Stimulated activated CD4-positive, alpha-beta T cell treated with anti-CD3 and anti-CD28 coated beads, Interleukin-15, amount 100 ng/mL, for 48 hours (primary cell): ENCODE results near the gene SETMAR.
"Not testable (repeated sequence)": the region's sequence is repeated elsewhere in the genome, so short reads cannot be mapped to it uniquely, and the experiment has no call there.

Experiments used
- DNase-seq, 2 donors: peaks; one replicate each; pipeline ENCODE4 v3.0.0-alpha.2; 2020; ENCODE audit warnings: low read depth in 2 of 2

Gene SETMAR

DNA sequence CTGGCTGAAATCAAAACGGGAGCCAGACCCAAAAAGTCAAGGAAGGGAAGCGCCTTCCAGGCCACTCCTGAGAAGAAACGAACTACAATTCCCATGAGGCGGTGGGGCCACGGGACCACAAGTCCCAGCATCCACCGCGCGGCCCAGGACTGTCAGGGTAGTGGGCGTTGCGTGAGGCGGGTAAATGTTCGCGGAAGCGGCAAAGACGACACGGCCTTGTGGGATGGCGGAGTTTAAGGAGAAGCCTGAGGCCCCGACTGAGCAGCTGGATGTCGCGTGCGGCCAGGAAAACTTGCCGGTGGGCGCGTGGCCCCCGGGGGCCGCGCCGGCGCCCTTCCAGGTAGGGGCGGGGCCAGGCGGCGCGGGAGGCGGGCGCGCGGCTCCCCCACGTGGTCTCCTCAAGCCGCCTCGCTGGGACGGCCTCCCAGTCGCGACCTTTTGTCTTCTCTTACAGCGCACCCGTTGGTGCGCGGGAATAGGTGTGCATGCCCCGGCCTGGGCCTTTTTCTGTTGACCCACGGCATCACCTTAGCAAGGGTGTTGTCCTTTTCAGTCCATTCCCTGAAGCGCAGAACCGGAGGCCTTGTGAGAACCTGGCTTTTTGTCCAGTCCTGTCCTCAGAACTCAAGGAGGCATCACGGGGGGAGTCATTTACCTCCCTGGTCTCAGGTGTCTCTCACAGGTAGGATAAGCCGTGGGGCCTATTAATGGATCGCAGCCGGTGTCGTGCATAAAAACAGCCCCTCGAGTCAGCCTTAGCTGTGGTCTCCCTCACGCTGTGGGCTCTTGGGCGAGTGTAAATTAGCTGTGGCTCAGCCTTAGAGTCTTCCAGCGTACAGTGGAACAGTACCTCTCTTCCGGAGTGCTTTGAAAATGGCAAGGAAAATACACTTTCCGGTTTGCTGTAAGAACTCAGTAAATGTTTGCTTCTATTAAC, at the start of gene SETMAR:
TSS of gene SETMAR (plus strand) at position 183 of the 937 bp plus-strand sequence. CDS start at position 185, 2 bp downstream.
- peak; percentile 76 to 77 for DNase-seq

DNA sequence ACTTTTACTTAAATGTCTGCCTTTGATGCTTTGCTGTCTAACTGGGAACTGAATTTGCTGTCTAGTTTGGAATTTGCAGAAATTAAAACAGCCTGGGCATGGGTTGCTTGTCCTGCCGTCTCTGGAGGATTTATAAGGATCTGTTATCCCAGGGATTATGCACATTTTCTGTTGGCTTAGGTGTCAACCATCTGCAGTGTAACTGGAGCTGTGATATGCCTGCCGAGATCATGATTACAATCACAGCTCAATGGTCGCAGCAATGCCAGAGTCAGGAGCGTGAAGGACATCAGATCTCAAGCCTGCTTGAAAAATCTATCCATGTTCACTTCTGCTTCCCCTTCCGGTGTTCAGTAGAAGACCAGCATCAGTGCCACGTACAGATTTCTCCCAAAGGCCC, 41.8 kb upstream of the SETMAR start:
- DNase-seq, result no peak

DNA sequence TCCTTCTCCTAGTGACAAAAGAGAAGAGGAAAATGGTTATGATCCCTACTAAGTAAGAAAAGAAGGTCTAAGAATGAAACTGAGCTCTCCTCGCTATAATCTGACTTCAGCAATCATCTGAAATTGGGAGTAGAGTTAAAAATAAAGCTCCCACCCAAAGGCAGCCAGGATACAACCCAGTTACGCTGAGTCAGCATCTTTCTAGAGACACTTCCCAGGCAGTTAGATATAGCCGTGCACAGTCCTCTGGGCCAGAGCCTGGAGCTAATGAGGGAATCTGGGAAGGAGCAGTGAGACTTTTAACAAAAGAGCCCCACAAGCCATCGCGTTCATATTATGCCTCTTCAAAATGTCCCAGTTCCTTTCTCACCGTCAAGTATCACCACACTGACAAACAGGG, 39.1 kb upstream of the SETMAR start:
- no peak for DNase-seq

DNA sequence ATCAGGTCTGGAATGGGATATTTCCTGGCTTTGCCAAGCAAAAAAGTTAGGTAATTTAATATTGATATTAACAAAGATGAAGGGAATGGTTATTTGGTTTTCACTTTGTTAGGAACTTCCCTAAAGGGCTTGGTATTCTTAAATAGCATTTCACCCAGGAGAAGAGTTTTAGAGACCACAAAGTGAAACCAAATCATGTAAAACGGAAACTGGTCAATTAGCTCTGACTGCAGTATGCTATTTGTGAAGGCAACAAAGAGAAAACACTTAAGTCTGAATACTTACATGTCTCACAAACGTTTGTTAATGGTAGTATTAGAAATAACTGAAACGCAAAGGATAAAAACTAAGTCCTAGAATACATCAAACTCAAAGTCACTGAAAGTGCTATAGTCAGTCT, 32.4 kb upstream of the SETMAR start:
- DNase-seq, result no peak

DNA sequence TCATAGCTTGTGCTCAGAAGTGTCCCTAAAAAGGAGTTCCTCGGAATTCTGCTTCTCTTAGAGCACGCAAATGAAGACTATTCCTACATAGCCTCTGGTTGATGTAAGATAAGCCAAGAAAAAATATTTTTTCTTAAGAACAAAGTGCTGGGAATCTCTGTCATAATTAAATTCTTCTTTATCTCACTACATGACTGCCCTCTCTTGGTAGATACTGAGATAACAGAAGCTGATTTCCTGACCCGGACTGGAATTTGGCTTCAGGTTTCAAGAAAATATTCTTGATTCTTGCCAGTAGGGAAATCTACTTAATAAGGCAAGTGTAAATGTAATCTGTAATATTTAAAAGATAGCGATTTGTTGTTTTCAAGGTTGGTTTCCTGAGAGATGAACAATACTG, 31.3 kb upstream of the SETMAR start:
- DNase-seq, result no peak

DNA sequence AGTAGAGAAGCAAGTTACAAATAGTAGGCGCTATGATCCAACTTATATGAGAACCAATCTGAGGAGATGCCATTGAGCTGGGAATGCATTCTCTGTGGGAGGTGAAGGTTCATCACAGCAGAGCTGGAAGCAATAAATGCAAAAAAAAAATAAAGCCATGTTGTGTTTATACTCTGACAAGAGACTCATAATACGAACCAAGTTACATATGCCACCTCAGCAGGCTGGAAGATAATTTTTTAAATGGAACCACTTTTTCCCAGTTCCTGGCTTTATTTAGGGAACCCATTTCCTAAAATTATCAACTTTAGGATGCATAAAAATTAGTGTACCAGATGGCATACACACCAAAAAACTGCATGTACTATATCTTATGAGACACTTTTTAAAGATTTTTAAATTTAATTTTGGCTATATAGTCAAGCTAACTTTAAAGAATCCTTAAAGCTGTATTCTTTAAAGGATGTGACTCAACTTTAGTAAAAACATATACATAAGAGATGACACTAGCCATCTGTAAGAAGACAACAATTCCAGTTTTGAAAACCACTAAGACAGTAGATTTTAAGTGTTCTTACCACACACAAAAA, 23.6 kb upstream of the SETMAR start:
- no peak for DNase-seq

DNA sequence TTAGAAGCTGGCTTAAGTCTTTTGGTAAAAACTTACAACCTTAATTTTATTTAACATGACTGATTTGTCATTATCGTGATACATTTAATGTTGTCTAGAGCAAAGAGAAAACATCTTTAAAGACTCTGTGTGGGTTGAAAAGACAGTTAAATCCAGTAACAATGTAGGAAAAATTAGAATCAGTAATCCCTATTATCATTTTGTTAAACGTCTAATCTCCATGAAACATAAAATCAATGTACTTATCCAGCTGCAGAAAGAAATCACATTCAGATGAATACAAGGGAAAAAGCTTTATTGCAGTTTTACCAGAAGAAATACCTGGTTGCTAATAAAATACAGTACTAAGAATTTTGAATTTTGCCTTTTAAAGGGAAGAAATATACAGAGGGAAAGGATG, 21.2 kb upstream of the SETMAR start:
- no peak for DNase-seq

DNA sequence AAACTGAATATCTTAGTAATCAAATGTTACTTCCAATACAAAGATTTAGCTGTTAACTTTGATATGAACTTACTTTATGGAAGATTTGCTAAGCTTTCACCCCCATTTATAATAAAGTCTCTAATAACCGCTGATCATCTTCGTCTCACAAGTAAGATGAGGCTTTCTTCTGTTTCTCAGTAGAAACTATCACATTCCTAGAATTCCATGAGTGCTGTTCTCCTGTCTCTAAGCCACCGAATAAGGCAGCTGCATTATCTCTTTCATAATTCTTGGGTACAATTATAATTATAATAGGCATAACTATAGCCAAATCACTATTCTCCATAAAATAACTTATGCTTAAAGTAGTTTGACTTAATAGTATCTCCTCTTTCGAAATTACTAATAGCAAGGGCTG, 18.3 kb upstream of the SETMAR start:
- DNase-seq, result no peak

DNA sequence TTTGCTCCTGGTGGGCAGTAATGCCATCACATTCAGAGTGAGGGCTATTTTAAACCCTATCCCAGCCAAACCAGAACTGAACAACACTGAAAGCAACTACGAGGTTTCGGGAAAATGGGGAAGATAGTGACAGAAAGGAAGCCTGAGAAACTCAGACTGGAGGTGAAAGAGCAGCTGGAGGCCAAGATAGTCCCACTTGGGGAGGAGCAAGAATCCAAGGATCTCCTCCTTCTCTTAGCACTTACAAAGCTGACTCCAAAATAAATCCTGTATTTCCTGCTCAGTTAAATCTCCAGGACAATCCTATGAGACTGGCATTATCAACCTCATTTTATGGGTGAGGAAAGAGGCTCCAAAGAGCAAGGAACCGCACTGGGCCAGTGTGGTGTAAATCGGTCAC, 14.1 kb upstream of the SETMAR start:
- no peak for DNase-seq

DNA sequence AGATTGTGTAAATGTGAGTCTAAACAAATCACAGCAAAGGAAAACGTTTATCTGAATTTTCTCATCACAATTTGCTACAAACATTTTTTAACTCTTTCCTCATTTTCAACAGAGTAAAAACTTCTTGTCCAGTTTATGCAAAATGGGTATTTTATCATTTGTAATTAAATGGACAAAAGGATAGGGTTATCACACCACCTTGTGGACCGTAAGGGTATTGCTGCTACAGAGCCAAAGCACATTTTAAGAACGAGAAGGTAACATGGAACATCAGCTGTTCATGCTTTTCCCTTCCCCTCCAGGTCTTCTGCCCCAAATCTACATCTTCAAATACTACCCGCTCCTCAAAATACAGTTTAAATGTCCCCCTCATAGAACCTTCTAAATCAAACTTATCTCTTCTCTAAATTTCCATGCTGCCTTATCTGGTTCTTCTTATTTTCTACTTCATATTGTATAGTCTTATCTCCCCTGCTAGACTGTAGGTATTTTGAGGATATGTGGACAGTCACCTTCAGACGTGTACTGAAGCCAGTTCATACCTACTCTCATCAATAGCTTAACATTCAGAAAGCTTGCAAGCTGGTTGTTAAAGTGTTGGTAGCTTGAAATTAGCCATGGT, 12.8 kb upstream of the SETMAR start:
- peak in 1 of 2 donors; percentile 13 for DNase-seq

DNA sequence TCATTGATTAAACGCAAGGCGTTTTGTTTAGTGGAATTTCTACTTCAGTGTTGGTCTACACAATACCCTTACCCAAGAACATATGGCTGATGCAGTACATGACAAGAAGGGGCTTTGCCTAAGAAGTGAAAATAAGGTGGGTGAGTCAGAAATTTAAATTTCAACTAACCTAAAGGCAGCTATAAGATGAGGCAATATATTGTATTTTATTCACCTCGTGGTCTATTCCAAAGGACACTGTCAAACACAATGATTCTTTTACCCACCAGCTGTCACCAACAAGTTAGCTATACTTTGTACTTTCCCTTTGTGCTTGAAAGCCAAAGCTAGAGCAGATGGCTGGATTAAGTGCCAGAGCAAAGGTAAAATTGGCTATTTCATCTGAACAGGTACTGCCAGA, 10.9 kb upstream of the SETMAR start:
- no peak for DNase-seq

DNA sequence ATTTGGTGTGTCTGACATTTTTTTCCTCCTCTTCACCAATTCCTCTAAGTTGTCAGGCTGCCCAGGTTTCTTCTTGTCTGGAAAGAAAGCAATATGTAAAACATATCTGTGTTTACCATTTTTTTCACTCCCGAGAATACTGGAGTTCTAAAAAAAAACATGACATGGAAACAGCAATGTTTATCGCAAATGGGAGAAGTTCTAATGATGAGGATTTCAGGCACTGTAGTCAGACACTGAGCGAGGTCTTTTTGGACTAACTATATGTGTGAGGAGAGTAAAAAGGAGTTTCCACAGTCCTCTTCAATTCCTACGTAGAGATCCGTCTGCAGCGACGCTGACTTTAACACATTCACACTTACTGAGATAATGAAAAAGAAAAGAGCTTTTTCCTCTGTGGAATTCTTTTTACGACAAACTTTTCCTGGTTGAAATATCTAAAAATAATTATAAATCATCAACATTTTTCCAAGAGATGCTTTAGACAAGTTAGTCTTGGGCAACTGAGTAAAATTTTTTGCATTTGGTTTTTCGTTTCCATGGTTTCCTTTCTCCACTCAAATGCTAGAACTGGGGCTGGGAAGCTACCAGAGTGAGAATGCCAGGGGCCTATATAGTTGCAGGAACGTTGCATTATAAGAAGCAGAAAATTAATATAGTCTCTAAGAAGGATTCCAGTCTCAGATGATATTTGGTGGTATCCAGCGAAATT, 8.4 kb upstream of the SETMAR start:
- DNase-seq, result no peak

DNA sequence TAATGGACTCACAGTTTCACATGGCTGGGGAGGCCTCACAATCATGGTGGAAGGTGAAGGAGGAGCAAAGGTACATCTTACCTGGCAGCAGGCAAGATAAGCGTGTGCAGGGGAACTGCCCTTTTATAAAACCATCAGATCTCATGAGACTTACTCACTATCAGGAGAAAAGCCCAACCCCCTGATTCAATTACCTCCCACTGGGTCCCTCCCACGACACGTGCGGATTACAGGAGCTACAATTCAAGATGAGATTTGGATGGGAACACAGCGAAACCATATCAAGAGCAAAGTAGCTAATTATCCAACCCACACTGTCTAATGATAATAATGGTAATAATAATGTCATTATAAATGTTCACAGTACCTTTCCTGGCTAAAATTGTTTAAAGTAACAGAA, 6.7 kb upstream of the SETMAR start:
- DNase-seq, result not testable (repeated sequence)

DNA sequence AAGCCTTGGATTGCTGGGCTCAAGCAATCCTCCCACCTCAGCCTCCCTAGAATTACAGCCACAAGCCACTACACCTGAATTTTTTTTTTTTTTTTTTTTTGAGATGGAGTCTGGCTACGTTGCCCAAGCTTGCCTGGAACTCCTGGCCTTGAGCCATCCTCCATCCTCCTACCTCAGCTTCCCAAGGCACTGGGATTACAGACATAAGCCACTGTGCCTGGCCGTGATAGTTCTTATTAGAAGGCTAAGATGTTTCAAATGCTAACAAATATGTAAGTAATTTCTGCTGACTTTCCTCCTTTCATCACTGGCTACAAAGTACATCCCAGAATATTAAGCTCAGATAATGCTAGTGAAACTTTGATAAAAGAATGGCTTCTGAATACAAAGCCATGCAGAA, 5.7 kb upstream of the SETMAR start:
- DNase-seq, result no peak

DNA sequence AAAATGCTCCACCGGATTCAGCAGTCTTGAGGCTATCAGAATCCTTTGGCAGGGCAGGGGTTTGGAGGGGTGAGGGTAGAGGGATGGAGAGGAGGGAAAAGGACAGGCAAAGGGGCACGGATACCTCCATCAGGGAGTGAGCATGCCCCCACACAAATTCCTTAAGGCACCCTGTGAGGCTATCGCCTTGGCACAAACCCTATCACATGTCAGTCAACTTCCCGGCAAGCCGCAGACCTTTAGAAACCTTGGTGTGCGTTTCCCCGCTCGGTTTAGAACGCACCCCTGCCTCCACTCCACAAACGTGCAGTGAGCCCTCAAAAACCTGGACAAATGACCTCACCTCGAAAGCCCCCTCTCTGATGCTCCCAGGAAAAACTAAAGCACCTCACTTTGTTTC, 422 bp upstream of the SETMAR start:
- DNase-seq, result no peak

DNA sequence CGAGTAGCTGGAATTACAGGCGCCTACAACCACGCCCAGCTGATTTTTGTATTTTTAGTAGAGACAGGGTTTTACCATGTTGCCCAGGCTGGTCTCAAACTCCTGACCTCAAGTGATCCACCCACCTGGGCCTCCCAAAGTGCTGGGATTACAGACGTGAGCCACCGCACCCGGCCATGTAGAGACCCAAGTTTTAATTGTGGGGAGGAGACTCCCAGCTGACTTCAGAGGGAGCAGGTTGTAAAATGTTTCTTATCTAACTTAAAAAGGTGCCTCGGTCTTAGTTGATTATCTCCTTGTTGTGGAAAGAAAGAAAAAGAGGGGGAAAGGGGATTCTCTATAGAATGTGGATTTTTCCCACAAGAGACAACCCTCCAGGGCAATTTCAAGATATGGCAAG, 2.0 kb downstream of the SETMAR start:
- not testable (repeated sequence) for DNase-seq

DNA sequence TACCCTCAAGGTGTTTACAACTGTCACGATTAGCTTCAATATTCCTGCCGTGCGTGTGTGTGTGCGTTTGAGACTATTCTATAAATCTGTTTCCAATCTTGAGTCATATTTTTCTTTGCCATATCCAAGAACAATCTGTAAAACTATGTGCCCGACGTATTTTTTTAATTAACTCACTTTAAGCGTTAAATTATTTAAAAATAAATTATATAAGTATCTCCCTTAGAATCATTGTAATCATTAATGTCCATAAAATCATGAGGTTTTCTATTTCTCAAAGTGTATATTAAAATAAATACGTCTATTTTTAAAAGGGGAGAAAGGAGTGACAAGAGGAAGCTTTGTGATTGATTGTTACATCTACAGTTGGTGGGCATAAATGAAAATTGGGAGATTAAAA, 2.9 kb downstream of the SETMAR start:
- DNase-seq, result no peak

DNA sequence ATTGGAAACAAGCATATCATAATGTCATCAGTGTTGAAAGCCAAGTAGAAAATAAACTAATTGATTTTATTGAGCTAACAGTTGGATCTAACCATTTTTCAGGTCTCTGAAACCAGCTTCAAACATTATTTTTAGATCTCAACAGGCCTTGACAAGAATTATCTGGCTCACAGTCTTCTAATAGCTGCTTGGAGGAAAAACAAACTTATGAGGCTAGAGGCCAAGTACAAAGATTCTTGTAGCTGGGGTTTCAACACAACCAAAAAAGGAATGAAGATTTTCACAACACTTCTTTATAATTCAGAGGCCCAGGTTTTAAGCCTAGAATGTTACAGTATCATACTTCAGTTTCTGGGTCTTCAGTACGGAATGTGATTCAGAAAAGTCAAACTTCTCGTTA, 3.7 kb downstream of the SETMAR start:
- no peak for DNase-seq

DNA sequence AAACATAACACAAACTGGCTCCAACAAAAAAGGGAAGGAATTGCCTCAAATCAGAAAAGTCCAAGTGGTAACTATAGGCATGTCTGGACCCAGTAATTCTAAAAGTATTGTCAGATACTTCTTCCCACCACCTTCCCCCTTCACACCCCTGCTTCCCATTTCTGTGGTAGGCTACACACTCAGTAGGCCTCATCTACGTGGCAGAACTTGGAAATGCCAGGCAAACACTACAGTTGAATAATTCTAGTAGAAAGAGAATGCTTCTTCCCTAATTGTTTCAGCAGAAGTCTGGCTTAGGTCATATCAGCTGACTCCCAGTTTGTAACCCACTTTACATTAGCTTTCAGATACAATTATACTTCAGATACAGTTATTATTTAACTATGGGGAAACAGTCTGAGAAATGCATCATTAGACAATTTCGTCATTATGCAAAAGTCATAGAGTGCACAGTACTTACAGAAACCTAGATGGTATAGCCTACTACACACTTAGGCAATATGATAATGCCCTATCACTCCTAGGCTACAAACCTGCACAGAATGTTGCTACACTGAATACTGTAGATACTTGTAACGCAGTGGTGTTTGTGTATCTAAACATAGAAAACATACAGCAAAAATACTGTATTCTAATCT, 6.4 kb downstream of the SETMAR start:
- no peak for DNase-seq

DNA sequence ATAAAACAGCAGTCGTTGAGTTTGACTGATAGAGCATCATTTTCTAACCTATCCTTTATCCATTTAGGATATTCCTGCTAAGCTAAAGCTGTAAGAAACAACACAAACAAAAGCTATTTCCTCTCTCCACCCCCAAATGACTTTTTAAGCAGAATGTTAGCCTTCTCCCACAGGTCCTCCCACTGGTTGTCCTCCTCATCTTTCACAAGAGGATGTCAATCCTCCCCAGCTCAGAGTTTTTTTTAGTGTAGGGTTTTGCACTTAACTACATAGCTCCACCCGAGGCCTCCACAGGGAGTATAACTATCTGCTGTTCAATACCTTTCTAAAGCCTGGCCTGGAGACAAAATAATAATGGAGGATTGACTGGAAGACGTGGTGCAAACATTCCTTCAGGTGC, 7.8 kb downstream of the SETMAR start:
- no peak for DNase-seq

DNA sequence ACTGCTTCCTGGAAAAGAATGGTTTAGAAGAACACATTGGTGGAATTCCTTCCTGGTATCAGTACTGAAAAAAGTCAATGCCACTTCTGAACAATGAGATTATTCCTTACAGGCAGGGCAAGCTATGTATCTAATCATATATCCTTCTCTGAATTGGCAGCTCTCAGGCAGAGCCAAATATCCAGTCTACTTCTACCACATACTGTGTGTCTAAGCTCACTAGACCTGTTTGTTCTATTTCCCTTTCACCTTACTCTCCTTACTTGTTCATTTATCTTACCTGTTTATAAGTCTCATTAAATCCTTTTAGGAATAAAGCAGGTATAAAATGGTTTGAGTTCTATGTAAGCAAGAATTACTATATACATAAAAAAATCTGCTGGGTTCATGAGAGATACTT, 8.3 kb downstream of the SETMAR start:
- DNase-seq, result no peak
